Left renal pelvis (tissue), 4 donors: ENCODE measurements around the gene EP300. TPM values are rescaled to one million over a fixed set of nuclear protein-coding genes. Genes with fewer than 3 reads are reported as not detected.
"Not testable (repeated sequence)": the region's sequence is repeated elsewhere in the genome, so short reads cannot be mapped to it uniquely, and the experiment has no call there.

Experiments
- DNase-seq, 4 donors: peaks; one replicate each; pipeline ENCODE4 v3.0.0-alpha.2; 2013; ENCODE audit warnings: low read depth in 4 of 4, low spot score in 3 of 4
- polyA plus RNA-seq, 4 donors: library from polyadenylated mRNA; unstranded; fragments of 120-200 nt; gene quantifications; one replicate each; pipeline ENCODE4 v1.2.1, GENCODE V29; 2013; ENCODE audit not compliant: insufficient read length in 4 of 4

EP300 gene
- polyA plus RNA-seq, 4 donors = 50.6 to 79.5 (median 56.7) TPM

DNA sequence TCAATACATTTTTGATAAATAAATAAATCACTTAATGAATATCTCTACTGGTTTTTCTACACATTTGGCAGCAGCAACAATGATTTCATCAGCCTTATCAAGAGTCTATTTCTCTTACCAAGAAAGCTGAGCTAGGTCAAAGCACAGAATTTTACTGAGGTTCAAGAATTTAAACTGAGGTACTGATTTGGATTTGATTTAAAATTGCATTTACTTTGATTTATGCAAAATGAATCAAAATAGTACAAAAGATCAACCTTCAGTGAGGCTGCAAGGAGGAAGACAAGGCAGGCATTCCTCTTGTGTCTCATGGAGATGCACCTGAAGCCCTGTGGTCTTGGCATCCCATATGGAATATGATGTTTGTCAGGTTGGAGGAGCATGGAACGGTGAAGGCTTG, 15.5 kb upstream of the EP300 start:
- DNase-seq = no peak

DNA sequence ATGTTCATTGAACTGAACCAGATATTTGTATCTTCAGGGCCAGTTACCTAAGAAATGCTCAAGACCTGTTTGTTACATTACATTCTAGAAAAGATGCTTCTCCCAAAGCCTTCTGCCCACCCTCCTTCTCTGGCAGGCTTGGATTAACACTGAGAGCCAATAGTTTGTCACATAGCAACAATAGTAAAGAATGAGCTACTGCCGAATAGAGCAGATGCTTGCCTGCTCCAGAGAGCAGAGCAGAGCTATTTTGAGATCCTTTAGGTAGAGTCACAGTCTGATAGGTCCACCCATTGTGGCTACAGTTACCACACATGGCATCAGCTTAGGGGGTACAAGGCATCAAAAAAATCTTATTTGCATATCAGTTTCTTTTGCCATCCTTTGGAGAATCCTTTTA, 13.5 kb upstream of the EP300 start:
- DNase-seq = no peak

DNA sequence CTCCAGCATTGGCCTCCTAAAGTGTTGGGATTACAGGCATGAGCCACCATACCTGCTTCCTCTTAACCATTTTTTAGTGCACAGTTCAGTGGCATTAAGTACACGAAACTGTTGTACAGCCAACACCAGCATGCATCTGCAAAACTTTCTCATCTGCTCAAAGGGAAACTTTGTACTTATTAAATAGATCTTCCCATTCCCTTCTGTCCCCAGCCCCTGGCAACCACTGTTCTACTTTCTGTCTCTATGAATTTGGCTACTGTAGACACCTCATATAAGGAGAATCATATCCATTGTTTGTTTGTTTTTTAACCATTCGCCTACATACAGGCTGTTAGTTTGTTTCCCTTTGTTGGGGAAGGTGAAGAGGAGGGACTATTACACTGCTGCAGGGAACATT, 6.5 kb upstream of the EP300 start:
- no peak for DNase-seq

DNA sequence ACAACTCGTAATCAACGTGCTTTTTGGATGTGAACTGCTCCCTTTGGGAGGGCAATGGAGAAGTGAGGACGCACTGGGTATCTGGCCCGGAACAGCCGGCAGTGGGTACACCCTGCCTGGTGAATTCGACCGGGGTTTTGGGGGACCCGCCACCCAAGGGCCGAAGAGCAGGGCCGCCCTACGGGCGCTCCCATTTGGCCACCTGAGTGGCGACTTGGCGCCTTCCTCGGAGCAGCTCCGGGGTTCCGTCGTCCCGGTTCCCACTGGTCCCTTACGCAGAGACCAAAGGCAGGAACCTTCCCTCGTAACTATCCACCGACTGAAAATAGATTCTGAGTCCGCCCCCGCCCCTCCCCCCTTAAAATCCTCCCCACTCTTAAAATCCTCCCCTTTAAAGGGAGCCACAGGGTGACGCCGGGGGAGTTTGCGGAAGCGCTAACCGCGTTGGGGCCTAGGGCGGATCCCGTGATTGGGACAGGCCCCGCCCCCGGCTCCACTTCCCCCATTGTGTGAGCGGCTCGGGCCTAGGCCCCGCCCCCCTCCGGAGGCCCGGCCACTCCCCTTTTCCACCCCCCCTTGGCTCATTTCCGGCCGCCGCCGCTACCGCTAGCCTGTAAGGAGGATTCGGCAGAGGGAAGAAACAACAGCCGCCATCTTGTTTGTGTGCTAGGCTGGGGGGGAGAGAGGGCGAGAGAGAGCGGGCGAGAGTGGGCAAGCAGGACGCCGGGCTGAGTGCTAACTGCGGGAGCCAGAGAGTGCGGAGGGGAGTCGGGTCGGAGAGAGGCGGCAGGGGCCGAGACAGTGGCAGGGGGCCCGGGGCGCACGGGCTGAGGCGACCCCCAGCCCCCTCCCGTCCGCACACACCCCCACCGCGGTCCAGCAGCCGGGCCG, 1.0 kb upstream of the EP300 start:
- DNase-seq = peak; percentile 93 to 98 (median 98)

DNA sequence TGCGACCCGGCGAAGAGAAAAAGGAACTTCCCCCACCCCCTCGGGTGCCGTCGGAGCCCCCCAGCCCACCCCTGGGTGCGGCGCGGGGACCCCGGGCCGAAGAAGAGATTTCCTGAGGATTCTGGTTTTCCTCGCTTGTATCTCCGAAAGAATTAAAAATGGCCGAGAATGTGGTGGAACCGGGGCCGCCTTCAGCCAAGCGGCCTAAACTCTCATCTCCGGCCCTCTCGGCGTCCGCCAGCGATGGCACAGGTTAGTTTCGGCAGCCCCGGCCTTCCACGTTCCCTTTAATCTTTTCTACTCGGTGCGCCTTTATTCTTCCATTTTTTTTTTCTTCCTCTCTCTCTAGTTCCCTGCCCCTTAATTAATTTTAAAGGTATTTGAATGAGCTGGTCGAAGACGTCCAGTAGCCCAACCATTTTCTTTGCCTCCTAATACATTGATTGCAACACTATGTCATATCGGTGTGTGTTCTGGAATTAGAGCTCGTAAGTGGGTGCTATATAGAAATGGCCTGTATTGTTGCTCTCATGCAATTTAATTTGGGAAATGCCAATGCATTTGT, 537 bp downstream of the EP300 start:
- DNase-seq = no peak

DNA sequence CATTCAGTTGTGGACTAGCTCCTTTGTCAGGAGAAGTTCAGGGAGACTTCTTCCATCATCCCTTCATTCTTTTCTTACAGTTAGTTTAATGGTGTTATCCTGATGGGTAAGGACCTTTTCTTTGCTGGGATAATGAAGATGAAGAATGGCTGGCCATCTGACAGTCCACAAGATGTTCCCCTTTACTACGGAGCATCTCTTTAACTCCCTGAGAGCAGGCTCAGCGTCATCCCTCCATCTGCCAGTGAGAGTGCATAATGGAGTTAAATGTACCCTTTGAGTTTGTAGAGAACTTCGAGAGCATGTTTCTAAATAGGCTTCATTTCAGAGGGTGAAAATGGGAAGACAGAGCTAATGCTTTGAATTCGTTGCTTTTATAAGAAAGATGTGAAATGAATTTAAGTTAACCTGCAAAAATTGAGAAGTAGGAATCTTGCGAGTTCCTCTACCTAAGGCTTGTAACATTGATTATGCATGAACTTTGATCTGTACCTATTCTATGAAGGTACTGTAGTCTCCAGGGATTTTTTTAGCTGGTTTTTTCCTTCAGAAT, 1.7 kb downstream of the EP300 start:
- DNase-seq = no peak

DNA sequence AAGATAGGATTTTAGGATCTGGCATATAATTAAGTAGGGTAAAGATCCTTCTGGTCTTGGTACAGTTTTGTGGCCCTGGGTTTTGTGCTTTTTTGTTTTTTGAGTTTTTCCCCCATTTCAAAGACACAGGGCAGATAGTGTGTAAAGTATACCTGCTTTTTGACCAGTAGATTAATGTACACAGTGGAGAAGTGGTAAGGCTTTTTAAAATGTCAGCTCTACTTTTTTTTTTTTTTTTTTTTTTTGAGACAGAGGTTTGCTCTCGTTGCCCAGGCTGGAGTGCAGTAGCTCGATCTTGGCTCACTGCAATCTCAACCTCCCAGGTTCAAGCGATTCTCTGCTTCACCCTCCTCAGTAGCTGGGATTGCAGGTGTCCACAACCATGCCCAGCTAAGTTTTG, 4.0 kb downstream of the EP300 start:
- DNase-seq = no peak

DNA sequence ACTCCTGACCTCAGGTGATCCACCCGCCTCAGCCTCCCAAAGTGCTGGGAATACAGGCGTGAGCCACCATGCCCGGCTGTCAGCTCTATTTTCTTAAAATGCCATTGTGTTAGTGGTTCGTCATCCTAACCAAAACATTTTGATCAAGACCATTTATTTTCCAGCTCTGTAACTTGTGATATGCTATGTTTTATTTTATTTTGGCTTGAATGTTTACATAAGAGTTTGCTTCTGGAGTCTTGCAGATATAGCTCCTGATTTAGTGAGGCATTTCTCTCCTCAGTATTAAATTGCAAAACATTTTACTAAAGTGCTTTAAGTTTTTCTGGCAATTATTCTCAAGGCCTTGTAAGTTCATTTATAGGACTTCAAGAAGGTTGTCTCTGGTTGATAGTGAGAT, 4.4 kb downstream of the EP300 start:
- DNase-seq = no peak

DNA sequence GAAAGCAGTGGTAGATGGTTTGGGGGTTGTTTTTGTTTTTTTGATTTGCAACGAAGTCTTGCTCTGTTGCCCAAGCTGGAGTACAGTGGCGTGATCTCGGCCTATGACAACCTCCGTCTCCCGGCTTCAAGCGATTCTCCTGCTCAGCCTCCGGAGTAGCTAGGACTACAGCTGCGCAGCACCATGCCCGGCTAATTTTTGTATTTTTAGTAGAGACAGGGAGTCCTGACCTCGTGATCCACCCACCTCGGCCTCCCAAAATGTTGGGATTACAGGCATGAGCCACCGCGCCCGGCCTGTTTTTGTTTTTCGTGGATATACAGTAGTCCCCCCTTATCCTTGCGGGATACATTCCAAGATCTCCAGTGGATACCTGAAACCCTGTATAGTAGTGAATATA, 6.6 kb downstream of the EP300 start:
- DNase-seq = no peak

DNA sequence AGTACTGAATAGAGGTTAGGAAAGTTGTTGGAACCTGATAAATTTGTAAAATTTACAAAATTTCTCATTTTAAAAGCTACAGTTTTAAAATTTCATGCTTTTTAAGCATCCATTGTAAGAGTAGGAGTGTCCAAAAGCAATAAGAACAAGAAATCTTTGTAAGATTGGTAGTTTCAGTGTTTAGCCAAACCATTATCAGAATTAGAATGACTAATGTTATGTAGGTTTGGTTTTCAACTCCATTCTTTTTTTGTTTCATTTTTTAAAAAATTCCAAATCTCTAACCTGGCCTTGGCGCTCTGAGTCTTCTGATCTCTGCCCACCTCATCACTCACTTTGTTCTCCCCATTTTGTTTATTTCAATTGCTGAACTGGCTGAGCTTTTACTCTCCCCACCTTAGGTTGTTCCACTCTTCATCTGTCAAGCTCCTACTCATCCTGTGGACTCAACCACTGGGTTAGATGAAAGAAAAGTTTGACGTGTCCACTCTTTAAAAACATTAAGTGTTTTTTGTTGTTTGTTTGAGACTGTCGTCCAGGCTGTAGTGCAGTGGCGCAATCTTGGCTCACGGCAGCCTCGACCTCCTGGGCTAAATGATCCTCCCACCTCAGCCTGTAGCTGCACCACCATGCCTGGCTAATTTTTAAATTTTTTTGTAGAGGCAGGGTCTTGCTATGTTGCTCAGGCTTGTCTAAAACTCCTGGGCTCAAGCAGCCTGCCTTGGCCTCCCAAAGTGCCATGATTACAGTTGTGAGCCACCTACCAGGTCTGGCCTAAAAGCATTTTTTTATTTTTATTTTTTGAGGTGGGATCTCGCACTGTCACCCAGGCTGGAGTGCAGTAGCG, 14.0 kb downstream of the EP300 start:
- DNase-seq = no peak

DNA sequence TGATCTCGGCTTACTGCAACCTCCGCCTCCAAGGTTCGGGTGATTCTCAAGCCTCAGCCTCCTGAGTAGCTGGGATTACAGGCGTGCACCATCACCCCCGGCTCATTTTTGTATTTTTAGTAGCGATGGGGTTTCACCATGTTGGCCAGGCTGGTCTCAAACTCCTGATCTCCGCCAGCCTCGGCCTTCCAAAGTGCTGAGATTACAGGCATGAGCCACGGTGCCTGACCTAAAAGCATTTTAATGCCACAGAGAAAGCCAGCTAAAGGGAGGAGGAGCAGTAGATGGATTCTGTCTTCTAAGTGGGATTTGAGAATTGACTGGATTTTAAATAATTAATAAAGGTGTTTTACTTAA, 14.6 kb downstream of the EP300 start:
- not testable (repeated sequence) for DNase-seq

DNA sequence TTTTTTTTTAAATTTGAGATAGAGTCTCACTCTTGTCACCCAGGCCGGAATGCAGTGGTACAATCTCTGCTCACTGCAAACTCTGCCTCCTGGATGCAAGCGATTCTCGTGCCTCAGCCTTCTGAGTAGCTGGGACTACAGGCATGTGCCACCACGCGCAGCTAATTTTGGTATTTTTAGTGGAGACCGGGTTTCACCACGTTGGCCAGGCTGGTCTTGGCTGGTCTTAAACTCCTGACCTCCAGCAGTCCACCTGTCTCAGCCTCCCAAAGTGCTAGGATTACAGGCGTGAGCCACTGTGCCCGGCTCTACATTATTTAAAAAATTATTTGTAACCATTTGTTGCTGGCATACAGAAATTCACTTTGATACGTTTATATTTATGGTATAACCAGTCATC, 18.6 kb downstream of the EP300 start:
- no peak for DNase-seq

DNA sequence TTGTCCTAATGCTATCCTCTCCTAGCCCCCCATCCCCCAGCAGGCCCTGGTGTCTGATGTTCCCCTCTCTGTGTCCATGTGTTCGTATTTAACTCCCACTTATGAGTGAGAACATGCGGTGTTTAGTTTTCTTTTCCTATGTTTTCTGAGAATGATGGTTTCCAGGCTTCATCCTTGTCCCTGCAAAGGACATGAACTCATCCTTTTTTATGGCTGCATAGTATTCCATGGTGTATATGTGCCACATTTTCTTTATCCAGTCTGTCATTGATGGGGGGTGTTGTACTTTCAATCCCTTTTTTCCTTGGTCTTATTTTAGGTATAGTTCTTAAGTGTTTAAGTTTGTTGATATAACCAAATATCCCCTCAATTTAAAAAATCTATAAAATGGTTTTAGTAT, 23.9 kb downstream of the EP300 start:
- no peak for DNase-seq

DNA sequence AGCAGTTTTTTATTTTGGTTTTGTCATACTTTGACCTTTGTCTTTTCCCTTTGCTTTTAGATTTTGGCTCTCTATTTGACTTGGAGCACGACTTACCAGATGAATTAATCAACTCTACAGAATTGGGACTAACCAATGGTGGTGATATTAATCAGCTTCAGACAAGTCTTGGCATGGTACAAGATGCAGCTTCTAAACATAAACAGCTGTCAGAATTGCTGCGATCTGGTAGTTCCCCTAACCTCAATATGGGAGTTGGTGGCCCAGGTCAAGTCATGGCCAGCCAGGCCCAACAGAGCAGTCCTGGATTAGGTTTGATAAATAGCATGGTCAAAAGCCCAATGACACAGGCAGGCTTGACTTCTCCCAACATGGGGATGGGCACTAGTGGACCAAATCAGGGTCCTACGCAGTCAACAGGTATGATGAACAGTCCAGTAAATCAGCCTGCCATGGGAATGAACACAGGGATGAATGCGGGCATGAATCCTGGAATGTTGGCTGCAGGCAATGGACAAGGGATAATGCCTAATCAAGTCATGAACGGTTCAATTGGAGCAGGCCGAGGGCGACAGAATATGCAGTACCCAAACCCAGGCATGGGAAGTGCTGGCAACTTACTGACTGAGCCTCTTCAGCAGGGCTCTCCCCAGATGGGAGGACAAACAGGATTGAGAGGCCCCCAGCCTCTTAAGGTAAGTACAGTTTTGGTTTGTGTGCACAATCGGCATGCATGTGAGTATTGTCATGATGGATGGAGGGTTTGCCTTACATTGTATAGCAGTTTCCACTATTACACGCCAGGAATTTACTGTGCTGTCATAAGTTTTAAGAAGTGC, 25.0 kb downstream of the EP300 start:
- DNase-seq = no peak

DNA sequence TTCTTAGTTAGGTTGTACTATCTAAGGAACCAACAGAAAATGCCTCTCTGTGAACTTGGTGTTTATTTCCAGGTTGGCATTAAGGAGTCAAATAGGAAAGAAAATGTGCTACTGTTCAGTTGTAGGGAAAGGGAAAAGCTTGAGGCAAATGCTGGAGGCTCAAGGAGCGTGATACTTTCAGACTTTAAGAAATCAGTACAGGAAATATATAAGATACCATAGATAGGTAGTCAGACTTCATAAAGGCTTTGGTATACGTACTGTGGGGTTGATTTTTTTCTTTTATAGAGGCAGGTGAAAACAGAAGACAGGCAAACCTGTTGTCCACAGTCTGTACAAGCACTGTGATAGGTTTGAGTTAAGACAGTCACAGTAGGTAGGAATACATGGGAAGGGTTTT, 30.8 kb downstream of the EP300 start:
- no peak for DNase-seq

DNA sequence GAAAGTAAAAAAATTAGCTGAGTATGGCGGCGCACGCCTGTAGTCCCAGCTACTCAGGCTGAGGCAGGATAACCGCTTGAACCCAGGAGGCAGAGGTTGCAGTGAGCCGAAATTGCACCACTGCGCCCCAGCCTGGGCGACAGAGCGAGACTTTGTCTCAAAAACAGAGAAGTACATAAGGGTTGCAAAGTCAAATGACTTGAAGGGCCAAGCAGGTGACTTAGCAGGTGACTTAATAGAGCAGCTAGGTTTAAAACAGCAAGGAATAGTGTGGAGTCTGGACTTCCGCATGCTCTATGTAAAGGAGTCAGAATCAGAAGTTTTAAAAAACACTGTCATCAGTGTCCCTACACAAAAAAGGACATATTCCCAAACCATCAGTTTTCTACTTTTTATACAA, 31.7 kb downstream of the EP300 start:
- no peak for DNase-seq

DNA sequence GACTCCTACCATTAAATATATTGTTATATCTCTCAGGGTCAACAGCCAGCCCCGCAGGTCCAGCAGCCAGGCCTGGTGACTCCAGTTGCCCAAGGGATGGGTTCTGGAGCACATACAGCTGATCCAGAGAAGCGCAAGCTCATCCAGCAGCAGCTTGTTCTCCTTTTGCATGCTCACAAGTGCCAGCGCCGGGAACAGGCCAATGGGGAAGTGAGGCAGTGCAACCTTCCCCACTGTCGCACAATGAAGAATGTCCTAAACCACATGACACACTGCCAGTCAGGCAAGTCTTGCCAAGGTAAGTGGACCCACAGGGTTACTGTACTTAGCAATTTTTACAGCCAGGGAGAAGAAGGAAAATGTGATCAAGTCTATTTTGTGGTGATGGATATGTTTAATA, 35.1 kb downstream of the EP300 start:
- DNase-seq = no peak

DNA sequence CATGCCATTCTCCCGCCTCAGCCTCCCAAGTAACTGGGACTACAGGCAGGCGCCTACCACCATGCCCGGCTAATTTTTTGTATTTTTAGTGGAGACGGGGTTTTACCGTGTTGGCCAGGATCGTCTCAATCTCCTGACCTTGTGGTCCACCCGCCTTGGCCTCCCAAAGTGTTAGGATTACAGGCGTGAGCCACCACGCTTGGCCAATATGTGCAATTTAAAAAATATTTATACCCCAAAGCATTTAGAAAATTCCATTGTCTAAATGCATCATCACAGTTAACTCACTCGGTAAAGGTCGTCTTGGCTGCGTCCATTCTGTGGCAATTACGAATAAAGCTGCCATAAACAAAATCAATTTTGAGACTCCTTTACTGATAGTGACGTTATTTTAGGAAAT, 36.2 kb downstream of the EP300 start:
- DNase-seq = no peak

DNA sequence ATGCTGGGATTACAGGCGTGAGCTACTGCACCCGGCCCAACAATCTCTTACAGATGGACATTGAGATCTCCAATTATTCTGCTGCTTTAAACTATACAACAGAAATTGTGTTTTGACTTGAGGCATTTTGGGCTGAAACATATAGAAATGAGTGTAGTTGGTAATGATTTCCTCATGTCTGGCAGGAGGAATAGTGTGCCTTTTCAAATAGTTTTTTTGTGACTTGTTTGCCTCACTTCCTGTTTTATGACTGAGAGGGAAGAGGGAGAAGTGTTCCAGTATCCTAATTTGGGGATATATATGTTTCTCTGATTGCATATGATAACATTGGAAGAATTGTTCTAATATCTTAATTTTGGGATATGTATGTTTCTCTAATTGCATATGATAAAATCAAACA, 40.2 kb downstream of the EP300 start:
- no peak for DNase-seq

DNA sequence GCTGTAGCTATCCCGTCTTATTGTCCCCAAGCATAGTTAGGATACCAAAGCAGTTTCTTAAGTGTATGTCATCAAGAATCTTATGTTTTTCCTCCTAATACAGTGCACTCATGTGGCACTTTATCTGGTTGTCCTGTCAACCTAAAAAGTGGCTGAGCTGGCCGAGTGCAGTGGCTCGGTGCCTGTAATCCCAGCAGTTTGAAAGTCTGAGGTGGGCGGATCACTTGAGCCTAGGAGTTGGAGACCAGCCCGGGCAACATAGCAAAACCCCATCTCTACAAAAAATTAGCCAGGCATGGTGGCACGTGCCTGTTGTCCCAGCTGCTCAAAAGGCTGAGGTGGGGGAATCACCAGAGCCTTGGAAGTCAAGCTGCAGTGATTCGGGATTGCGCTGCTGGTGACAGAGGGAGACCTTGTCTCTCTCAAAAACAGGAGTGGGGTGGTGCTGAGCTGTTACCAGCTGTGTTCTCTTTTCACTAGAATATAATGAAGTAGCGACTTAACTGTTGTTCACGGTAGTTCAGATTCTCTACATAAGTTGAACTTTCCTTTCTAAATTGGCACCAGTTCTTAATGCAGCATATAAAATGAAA, 48.1 kb downstream of the EP300 start:
- no peak for DNase-seq
